Stimulated activated CD4-positive, alpha-beta T cell treated with anti-CD3 and anti-CD28 coated beads, Interleukin-1b, Interleukin-23, amount 100 ng/mL, for 4 hours (primary cell): ENCODE measurements around the gene KIRREL3.
"Not testable (repeated sequence)": the region's sequence is repeated elsewhere in the genome, so short reads cannot be mapped to it uniquely, and the experiment has no call there.

Source experiments
- DNase-seq, 2 donors: peaks; one replicate each; pipeline ENCODE4 v3.0.0-alpha.2; 2020; ENCODE audit warnings: low read depth in 2 of 2

The KIRREL3 gene

DNA sequence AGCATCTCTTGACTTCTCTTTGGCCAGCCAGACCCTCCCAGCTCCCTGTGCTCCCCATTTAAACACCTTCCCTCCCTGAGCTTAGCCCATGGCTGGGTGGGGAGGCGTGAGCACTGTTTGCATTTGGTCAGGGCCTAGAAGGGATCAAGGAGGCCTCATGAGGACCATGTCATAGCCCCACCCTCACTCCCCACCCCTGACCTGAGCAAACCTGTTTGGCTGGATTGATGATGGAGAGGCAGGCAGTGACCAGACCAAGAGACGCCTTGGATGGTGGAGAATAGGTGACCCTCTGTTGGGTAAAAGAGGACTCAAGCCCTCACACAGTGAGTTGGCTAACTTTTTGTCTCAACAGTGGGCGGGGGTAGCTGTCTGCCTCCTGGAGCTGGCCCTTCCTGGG lies 595.2 kb downstream of the KIRREL3 start:
- no peak for DNase-seq

DNA sequence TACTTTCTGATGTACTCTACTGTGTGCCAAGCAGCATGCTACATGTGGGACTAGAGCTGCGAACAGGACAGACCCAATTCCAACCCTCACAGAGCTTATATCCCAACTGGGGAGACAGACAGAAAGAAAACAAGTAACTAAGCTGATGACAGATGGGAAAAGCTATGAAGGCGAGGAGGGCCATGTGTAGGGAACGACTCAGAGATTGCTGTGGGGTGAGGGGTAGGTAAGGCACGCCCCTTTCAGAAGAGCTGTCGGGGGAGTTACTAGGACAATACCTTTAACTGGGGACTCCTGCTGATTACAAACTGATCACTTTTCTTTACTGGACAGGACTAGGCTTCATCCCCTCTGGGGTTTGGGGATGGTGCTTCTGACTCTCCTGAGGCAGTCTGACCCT lies 596.2 kb downstream of the KIRREL3 start:
- DNase-seq: no peak

DNA sequence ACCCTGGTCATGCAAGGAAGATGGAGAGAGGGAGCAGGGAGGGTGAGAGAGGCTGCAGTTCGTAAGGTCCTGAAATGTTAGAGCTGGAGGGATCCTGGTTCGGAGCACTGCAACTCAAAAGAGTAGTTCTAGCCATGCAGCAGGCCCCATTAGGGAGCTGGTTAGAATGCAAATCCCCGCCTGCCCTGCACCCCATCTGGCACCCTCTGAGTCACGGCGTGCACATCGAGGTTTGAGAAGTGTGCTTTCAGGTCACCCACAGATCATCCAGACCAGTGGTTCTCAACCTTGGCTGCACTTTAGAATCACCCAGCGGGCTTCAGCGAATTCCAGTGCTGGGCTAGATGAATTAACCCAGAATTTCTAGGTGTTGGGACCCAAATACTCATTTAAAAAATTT lies 596.9 kb downstream of the KIRREL3 start:
- no peak for DNase-seq

DNA sequence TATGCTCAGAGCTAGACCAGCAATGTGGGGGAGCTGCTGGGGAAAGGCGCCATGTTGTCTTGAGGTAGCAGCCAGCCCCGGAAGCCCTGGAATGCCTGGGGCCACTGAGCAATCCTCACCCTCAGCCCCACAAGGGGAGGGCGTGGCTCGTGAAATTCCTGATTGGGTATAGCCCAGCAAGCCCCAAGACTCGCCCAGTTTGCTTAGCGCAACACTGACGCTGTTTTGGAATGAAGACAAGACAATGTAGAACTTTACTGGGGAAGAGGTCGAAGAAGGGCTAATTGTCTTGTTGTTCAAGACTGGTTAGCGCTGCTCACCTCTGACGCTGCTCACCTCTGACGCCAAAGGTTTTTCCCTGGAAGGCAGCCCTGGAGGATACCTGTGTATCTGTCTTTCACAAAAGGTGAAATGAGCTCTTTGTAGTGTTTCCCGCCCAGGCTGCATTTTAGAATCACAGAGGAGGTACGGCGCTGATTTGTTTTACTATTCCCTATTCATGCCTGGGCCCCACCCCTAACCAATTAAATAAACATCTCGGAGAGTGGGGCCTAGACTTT lies 597.5 kb downstream of the KIRREL3 start:
- no peak for DNase-seq

DNA sequence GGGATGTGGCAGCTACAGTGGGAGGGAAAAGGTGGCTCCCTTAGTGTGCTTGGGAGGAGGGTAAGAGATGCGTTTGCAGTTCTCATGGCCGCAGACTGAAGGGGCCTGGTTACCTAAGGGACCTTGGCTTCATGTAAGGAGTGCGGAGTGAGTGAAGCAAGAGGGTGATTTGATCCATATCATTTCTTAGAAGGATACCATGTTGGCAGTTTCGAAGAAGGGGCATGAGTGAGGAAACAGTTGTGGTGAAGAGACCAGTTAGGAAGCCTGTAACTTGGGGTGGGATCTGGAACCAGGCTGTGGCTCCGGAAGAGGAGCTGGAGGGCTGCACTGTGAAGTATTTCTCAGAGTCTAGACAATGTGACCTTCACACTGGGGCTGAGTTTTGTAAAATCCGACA lies 600.1 kb downstream of the KIRREL3 start:
- no peak for DNase-seq

DNA sequence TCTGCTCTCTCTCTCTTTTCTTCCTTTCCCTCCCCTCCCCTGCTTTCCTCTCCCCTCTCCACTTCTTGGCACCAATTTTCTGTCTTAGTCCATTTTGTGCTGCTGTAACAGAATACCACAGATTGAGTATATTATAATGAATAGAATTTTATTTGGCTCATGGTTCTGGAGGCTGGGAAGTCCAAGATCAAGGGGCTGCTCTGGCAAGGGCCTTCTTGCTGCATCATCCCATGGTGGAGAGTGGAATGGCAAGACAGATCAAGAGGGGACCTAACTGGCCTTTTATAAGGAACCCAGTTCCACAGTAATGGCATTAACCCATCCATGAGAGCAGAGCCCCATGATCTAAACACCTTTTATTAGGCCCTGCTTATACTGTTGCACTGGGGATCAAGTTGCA lies 600.6 kb downstream of the KIRREL3 start:
- no peak for DNase-seq

DNA sequence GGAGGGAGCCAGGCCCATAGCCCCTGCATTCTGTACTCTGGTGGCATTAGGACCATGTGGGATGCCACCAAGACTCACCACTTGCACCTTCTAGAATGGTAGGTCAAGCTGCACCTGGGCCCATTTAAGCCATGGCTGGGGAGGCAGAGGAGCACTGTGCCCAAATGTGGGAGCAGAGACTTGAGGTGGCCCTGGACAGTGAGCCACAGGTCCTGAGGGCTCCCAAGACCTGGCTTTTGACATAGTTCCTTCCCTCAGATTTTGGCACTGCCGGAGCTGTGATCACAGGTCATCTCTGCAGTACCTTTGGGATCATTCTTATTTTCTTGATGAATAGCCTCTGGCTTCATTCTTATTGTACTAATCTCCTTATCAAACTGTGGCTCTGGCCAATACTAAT lies 601.8 kb downstream of the KIRREL3 start:
- DNase-seq: no peak

DNA sequence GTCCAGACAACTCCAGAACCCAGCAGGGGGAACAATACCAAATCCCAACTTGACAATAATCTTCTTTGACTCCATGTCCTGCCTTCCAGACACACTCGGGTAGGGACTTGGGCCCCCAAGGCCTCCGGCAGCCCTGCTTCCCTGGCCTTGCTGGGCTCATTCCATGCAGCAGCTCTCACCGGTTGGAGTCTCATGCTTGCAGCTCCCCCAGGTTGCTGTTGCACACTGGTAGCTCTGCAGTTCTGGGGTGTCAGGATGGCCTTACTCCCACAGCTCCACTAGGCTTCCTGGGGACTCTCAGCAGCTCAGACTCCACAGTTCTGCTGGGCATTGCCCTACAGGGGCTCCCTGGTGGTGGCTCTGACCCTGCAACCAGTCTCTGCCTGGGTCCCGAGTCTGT lies 602.3 kb downstream of the KIRREL3 start:
- DNase-seq: no peak

DNA sequence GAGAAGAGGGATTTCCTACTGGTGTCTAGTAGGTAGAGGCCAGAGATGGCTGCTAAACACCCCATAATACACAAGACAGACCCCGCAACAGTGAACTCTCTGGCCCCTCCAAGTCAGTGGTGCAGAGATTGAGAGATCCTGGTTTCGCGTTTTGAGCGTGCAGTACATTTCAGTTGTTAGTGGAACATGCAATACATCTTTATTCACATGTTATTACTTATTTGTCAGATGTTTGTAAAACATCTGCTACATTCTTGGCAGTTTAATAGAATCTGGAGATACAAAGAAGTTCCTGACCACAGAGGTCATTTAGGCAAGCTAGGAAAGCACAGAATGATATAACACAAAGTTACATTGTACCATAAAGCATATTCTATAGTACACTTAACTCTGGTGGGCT lies 603.6 kb downstream of the KIRREL3 start:
- DNase-seq: no peak

DNA sequence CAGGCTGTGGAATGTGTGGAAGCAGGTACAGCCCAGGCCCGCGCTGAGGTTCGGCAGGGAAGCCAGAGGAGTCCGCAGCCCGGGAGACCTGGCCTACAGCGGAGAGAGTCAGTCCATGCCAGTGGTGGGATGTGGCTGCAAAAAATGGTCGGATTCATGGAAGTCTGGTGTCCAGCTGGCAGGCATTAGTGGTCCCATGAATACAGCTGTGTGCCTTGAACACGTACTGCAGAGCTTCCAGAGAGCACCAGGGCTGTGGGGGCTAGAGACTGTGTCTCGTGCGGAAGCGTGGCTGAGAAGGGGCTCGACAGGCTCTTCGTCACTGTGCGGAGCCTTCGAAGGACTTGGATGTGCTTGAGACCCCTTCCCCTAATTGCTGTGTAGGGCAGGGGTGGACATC lies 604.3 kb downstream of the KIRREL3 start:
- DNase-seq: not testable (repeated sequence)

DNA sequence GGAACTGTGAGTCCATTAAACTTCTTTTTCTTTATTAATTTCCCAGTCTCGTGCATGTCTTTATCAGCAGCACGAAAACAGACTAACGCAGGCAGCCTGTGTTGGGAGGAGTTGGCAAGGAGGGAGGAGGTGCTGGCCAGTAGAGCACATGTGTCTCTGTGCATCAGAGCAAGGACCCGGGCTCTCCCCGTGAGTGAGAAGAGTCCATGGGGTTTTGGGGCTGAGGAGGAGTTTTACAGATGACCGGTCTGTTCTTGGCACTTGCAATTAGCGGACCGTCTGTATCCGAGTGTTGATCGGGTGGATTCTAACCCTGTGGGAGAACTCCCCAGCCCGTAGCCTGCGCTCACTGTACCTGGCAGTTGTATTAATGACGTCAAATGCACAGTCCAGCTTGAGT lies 604.8 kb downstream of the KIRREL3 start:
- DNase-seq: not testable (repeated sequence)

DNA sequence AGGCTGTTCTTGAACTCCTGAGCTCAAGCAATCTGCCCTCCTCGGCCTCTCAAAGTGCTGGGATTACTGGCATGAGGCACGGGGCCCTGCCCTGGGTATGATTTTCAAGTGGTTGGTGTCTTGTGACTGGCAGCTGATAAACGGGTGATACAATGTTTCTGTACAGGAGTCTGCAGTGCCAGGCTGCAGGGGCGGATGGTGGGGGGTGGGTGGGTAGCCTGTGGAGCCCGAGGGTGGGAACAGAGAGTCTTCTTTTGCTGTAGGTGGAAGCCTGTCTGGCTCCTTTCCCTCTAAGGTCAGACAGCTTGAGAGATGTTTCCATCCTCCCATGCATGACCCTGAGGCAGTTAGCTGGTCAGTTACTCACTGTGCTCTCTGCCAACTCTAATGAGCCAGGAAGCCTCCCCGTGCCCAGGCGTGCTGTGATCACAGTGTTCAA lies 605.9 kb downstream of the KIRREL3 start:
- not testable (repeated sequence) for DNase-seq

DNA sequence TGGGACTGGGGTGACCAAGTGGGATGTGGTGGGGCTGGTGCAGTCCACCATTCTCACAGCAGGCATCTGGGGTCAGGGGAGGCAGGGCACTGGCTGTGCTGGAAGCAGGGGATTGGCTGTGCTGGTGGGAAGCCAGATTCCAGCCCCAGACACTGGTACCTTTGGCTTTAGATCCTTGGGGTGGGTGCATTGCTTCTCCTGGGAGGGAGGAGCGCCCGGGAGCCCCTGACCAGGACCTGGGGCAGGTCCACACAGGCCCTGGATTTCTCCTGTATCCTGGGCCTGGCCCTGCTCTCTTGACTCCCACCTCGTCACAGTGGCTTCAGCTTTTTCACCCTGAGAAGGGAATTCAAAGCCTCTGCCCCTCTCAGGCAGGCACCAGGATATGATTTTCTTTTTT lies 606.5 kb downstream of the KIRREL3 start:
- DNase-seq: no peak

DNA sequence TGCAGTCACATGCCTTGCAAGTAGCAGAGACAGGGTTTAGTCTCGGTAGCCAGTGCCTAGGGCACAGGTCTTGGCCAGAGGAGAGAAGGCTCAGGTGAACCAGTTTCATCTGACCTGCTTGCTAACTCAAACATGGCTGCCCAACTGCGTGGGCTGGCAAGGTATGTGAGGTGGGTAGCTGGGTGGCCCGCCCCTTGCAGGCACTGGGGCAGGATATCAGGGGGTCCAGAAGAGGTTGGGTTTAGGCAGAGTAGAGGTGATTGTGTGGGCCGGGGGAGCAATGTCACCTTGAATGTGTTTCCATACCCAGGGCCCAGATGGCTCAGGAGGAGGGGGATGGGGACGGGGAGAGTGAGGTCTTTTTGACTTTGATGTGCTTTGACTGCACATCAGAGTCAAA lies 607.4 kb downstream of the KIRREL3 start:
- no peak for DNase-seq

DNA sequence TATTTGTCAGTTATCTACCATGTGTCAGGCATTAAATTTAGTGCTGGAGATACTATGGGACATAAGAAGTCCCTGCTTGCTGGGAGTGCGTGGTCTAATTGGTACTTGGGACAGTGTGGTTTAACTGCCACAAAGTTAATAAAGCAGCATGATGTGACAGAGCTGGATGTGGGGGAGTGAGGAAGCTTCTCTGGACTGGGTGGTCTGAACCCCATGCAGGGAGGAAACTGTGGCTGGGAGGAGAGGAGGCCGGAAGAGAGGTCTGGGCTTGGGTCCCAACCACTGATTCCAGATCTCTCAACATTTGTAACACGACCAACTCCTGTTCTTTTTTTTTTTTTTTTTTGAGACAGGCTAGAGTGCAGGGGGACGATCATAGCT lies 607.9 kb downstream of the KIRREL3 start:
- no peak for DNase-seq

DNA sequence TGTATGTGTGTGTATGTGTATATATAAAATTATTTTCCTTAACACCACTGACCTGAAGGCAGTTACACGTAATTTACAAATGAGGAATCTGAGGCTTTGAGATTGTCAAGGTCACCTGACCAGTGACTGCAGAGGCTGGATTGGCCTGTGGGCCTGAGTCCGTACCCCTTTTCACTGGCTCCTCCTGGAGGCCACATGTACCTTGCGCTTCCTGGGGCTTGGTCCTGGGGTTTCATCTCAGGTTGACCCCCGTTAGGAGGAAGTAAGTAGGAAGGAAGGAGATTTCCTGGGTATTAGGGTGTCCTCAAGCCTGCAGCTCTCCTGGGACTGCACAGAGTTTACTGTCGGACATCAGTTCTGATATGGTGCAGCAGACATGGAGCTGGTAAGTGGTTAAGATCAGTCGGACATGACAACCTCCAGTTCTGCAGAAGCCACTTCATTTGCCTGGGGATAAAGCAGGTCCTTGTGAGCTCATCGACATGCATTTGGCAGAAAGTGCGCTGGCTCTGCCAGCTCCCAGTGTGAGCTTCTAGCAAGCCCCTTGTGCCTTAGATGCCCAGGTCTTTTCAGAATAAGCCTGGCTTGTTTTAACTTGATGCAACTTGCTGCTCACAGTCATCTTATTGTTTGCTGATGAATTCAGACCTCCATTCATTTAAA lies 608.5 kb downstream of the KIRREL3 start:
- no peak for DNase-seq

DNA sequence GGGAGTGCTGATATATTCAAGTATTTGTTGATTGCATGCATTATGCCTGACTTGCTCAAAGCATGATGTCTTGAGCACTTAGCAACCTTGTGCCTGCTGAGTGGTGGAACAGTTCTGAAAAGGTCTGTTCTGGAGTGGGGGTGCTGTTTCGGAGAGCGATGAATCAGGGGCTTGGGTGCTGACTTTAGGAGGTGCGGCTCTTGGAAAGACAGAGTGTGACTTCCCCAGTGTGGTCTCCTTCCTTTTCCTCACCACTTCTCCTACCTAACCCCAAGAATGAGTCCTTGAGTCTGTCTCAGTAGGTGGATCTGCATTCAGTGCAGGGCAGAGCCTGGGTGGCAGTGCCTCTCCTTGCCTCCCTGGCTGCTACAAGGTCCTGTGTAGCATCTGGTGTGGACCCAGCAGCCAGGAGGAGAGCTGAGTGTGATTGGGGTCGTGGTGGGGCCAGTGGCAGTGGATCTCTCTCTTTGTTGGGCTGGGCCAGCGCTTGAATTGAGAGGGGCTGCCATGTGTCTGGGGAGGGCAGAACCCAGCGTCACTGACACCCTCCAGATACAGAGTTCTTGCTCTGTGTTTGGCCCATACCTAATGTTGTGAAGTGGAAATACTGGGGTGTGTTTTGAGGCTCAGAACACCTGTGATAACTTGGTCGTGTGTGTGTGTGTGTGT lies 609.1 kb downstream of the KIRREL3 start:
- DNase-seq: no peak

DNA sequence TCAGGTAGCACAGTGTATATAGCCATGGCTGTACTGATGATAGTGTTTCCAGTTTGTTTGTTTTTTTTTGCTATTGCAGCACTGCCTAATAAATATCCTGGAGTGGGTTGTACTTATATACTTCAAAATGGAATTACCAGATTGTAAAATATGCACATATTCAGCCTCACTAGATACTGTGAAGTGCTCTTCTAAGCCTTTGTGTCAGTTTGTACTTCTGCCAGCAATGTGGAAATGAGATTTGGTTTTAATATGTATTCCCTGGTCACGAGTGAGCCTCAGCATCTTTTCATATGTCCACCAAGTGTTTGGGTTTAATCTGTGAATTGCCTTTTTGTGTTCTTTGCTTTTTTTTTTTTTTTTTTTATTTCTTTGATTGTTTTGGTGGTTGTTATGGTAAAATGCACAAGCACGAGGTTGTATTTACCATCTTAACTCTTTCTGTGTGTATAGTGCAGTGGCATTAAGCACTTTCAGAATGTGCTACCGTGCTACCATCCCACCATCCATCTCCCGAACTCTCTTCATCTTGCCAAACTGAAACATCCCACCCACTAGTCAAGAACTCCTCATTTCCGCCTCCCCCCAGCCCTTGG lies 610.2 kb downstream of the KIRREL3 start:
- DNase-seq: no peak

DNA sequence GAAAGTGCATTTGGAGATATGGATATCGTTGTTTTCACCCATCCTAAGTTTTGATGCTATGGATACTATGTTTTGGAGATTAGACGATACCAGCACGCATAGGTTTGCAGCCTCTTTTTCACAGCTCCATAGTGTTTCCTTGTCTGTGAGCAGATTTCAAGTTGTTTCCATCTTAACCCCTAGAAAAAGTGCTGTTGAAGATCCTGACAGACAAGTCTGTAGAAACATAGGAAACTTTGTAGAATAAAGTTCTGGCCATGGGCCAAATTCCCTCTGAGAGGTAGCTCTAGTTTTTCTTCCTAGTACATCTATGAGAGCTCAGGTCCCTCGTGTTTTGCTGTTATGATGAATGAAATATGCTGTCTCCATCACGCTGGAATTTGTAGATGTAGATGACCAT lies 612.7 kb downstream of the KIRREL3 start:
- no peak for DNase-seq

DNA sequence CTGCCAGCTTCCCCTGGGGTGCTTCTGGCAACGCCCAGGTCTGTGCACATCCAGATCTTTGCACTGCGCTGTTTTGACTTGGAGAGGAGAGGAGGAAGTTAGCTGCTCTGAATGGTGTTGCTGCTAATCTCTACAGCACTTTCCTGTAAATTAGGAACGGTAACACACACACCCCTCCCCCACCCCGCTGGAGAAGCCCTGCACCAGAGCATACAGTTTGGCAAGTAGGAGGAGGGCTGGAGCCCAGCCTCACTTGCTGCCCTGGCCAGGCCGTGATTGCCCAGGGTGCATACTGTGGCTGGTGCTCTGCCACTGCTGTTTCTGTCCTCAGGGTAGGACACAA lies 613.9 kb downstream of the KIRREL3 start:
- not testable (repeated sequence) for DNase-seq

DNA sequence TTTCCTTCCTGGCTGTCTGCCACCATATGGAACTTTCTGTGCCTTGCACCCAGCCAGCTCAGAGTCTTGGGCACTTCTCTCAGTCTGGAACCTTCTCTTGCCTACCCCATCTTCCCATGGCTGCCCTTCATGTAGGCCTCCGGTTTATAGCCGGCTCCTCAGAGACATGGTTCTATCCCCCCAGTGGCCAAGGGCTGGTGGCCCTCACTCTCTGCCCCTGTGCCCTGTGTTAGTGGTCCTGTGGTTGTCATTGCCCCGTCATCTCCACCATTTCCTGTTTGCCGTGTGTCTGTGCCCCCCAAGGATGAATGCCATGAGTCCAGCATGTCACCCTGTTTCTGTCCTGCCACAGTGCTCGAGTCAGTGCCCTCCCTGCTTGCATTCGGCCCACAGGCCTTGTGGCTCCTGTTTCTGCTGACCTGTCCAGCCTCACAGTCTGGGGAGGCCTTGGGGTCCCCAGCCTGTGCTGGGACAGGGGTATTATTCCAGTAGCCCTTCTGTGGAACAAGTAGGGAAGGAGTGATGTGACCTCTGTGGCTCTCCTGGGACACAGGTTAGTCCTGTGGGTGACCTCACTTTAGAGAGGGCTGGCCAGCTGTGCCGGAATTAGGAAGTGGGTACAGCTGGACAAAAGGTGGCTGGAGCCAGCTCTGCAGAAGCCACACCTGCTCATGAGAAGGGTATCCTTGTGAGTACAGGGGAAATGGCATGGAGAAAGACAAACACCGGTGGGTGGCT lies 614.4 kb downstream of the KIRREL3 start:
- no peak for DNase-seq

DNA sequence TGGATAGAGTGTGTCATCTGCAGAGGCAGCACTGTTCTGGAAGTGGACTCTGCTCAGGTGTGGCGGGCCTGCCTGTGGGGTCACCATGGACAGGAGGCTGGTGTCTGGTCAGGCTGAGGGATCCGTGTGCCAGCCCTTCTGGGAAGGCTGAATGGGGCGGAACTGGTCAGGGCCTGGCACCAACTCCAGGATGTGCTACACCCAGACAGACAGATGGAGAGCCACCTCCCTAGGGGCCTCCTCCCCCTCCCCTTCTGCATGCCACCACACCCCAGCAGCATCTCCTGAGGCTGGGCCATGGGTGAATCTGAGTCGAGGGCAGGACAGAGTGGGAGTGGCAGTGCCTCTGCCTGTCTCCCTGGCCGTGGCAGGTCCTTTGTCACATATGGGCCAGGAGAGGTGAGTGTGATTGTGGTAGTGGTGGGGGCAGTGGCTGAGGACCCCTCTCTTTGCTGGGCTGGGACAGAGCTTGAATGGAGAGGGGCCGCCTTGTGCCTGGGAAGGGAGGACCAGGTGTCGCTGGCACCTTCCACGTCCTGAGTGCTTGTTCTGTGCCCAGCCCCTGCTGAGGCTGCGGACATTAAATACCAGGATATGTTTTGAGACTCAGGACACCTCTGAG lies 616.0 kb downstream of the KIRREL3 start:
- DNase-seq: no peak
